Measurements from ENCODE around the gene NOC2L. TPM values are rescaled to one million over a fixed set of nuclear protein-coding genes. Genes with fewer than 3 reads are reported as not detected.

Gene NOC2L
- polyA plus RNA-seq, 1 donor (not counting 4 experiments of a cell fraction or from before 2014, with no cell fraction given): 51.8 TPM

- TF ChIP-seq, protein P1, sequence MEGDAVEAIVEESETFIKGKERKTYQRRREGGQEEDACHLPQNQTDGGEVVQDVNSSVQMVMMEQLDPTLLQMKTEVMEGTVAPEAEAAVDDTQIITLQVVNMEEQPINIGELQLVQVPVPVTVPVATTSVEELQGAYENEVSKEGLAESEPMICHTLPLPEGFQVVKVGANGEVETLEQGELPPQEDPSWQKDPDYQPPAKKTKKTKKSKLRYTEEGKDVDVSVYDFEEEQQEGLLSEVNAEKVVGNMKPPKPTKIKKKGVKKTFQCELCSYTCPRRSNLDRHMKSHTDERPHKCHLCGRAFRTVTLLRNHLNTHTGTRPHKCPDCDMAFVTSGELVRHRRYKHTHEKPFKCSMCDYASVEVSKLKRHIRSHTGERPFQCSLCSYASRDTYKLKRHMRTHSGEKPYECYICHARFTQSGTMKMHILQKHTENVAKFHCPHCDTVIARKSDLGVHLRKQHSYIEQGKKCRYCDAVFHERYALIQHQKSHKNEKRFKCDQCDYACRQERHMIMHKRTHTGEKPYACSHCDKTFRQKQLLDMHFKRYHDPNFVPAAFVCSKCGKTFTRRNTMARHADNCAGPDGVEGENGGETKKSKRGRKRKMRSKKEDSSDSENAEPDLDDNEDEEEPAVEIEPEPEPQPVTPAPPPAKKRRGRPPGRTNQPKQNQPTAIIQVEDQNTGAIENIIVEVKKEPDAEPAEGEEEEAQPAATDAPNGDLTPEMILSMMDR (optimal IDR thresholded peaks at IDR 0.05 in 1 of 3, IDR thresholded peaks at IDR 0.05 in 1 of 3, conservative IDR thresholded peaks at IDR 0.05 in 1 of 3; ENCODE audit: extremely low read depth in 1 of 3, insufficient read depth in 2 of 3, low read length in 3 of 3): no peak
- no peak for TF ChIP-seq EZH2 (IDR thresholded peaks at IDR 0.05; ENCODE audit: low read length)
- Histone ChIP-seq H3K9ac (ENCODE audit: control insufficient read depth, extremely low read depth, insufficient read depth, low read length) (no peak overlapping the region), H3K9me3 (ENCODE audit: control insufficient read depth, low read depth, low read length) (no peaks in the 10 kb centered on the region), H3K9me1 (ENCODE audit: control insufficient read depth, extremely low read depth, insufficient read depth, low read length) (no peaks in the 10 kb centered on the region), H3K4me1 (ENCODE audit: control insufficient read depth, extremely low read depth, insufficient read depth, low read length) (peaks cover 4% of the 10 kb centered on the region), H3K27me3 (ENCODE audit: control insufficient read depth, extremely low read depth, insufficient read depth, low read length) (peaks cover 5% of the 10 kb centered on the region), H2AFZ (ENCODE audit: control insufficient read depth, low read length) (no peak overlapping the region), H3K79me2 (ENCODE audit: control insufficient read depth, insufficient read depth, low read length) (no peaks in the 10 kb centered on the region), H3K27ac (ENCODE audit: control insufficient read depth, insufficient read depth, low read length) (no peak overlapping the region), H3K4me2 (ENCODE audit: control insufficient read depth, extremely low read depth, insufficient read depth, low read depth, low read length) (no peak overlapping the region), H3K4me3 (ENCODE audit: control insufficient read depth in 2 of 3, extremely low read depth in 1 of 3, insufficient read depth in 2 of 3, low read depth in 1 of 3, low read length in 3 of 3) (no peak overlapping the region), H3K36me3 (ENCODE audit: control insufficient read depth in 2 of 2, extremely low read depth in 1 of 2, insufficient read depth in 2 of 2, low read length in 2 of 2) (peaks cover 0 to 3% of the 10 kb centered on the region in 2 experiments), H4K20me1 (ENCODE audit: control insufficient read depth, extremely low read depth, insufficient read depth, low read length) (no peaks in the 10 kb centered on the region)
- dilution Hi-C loops (cut with MboI; ENCODE audit: extremely low pct_ligation_motif_present, low sequenced_read_pairs): no loop called here
- no peak for DNase-seq (ENCODE audit: low read depth, low spot score)
- FAIRE-seq: no peak
Measured at GRCh38 chr1:974687-975328, 15.8 kb upstream of the NOC2L start.

DNA sequence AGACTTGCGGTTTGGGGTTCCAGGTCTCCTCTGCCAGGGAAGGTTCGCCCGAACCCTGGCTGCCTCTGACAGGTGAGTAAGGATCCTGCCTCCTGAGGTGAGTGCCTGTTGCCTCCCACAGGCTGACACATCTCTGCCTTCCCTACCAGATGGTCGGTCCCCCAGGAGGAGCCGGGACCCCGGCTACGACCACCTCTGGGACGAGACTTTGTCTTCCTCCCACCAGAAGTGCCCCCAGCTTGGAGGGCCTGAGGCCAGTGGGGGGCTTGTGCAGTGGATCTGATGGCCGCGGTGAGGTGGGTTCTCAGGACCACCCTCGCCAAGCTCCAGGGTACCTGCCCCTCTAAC, 15.2 kb upstream of the NOC2L start:
- Histone ChIP-seq H3K36me3 (ENCODE audit: control insufficient read depth in 2 of 2, extremely low read depth in 1 of 2, insufficient read depth in 2 of 2, low read length in 2 of 2) (peaks cover 0 to 3% of the 10 kb centered on the region in 2 experiments), H3K4me2 (ENCODE audit: control insufficient read depth, extremely low read depth, insufficient read depth, low read depth, low read length) (no peak overlapping the region), H4K20me1 (ENCODE audit: control insufficient read depth, extremely low read depth, insufficient read depth, low read length) (no peaks in the 10 kb centered on the region), H3K4me1 (ENCODE audit: control insufficient read depth, extremely low read depth, insufficient read depth, low read length) (peaks cover 4% of the 10 kb centered on the region), H3K27me3 (ENCODE audit: control insufficient read depth, extremely low read depth, insufficient read depth, low read length) (no peaks in the 10 kb centered on the region), H3K9me3 (ENCODE audit: control insufficient read depth, low read depth, low read length) (no peaks in the 10 kb centered on the region), H3K27ac (ENCODE audit: control insufficient read depth, insufficient read depth, low read length) (no peak overlapping the region), H2AFZ (ENCODE audit: control insufficient read depth, low read length) (no peak overlapping the region), H3K79me2 (ENCODE audit: control insufficient read depth, insufficient read depth, low read length) (no peaks in the 10 kb centered on the region), H3K9me1 (ENCODE audit: control insufficient read depth, extremely low read depth, insufficient read depth, low read length) (no peaks in the 10 kb centered on the region), H3K4me3 (ENCODE audit: control insufficient read depth in 2 of 3, extremely low read depth in 1 of 3, insufficient read depth in 2 of 3, low read depth in 1 of 3, low read length in 3 of 3) (no peak overlapping the region), H3K9ac (ENCODE audit: control insufficient read depth, extremely low read depth, insufficient read depth, low read length) (no peak overlapping the region)
- dilution Hi-C loops (cut with MboI; ENCODE audit: extremely low pct_ligation_motif_present, low sequenced_read_pairs): no loop called here
- TF ChIP-seq EZH2 (IDR thresholded peaks at IDR 0.05; ENCODE audit: low read length): no peak
- TF ChIP-seq, protein P1 (optimal IDR thresholded peaks at IDR 0.05 in 1 of 3, IDR thresholded peaks at IDR 0.05 in 1 of 3, conservative IDR thresholded peaks at IDR 0.05 in 1 of 3; ENCODE audit: extremely low read depth in 1 of 3, insufficient read depth in 2 of 3, low read length in 3 of 3): no peak
- DNase-seq (ENCODE audit: low read depth, low spot score): no peak
- FAIRE-seq: no peak

Measured in keratinocyte (primary cell).